ENCODE results near the gene FAM229B.
"Not testable (repeated sequence)": the region's sequence is repeated elsewhere in the genome, so short reads cannot be mapped to it uniquely, and the experiment has no call there.

FAM229B gene

GRCh38 chr6:112049996-112050395 is 37.4 kb upstream of the FAM229B start:
- no peak overlapping the region for H3K4me3 ChIP-seq (ENCODE audit: low read depth, low read length)
- in situ Hi-C loops (cut with HindIII; ENCODE audit: low sequenced_read_pairs): no loop called here
- no peak for DNase-seq (ENCODE audit: low read depth)
- no peak for TF ChIP-seq CTCF (IDR thresholded peaks at IDR 0.05; ENCODE audit: low read depth, low read length, missing control alignments)

- in situ Hi-C loops (cut with HindIII; ENCODE audit: low sequenced_read_pairs): no loop called here
- no peak for TF ChIP-seq CTCF (IDR thresholded peaks at IDR 0.05; ENCODE audit: low read depth, low read length, missing control alignments)
- no peak overlapping the region for H3K4me3 ChIP-seq (ENCODE audit: low read depth, low read length)
- DNase-seq (ENCODE audit: low read depth): no peak
Observed at GRCh38 chr6:112050429-112050828, 37.0 kb upstream of the FAM229B start.

GRCh38 chr6:112051251-112051740 is 36.1 kb upstream of the FAM229B start:
- H3K4me3 ChIP-seq (ENCODE audit: low read depth, low read length); in situ Hi-C loops (cut with HindIII; ENCODE audit: low sequenced_read_pairs); DNase-seq (ENCODE audit: low read depth): not testable (repeated sequence)

- H3K4me3 ChIP-seq (ENCODE audit: low read depth, low read length): no peak within 1 kb of the TSS
- no peak for TF ChIP-seq CTCF (IDR thresholded peaks at IDR 0.05; ENCODE audit: low read depth, low read length, missing control alignments)
- DNase-seq (ENCODE audit: low read depth): no peak
- in situ Hi-C loops (cut with HindIII; ENCODE audit: low sequenced_read_pairs): no loop called here
Observed at GRCh38 chr6:112054001-112054400, 33.4 kb upstream of the FAM229B start, which contains the start of gene CCN6. TSS of gene CCN6 (plus strand) at chr6:112054104. CDS start at chr6:112054358, 254 bp downstream.

GRCh38 chr6:112054555-112055190 is 32.7 kb upstream of the FAM229B start:
- H3K4me3 ChIP-seq (ENCODE audit: low read depth, low read length): no peak overlapping the region
- in situ Hi-C loops (cut with HindIII; ENCODE audit: low sequenced_read_pairs): no loop called here
- no peak for TF ChIP-seq CTCF (IDR thresholded peaks at IDR 0.05; ENCODE audit: low read depth, low read length, missing control alignments)
- DNase-seq (ENCODE audit: low read depth): no peak

- no peak overlapping the region for H3K4me3 ChIP-seq (ENCODE audit: low read depth, low read length)
- no peak for TF ChIP-seq CTCF (IDR thresholded peaks at IDR 0.05; ENCODE audit: low read depth, low read length, missing control alignments)
- in situ Hi-C loops (cut with HindIII; ENCODE audit: low sequenced_read_pairs): no loop called here
- DNase-seq (ENCODE audit: low read depth): no peak
Observed at GRCh38 chr6:112058243-112059032, 29.0 kb upstream of the FAM229B start.

GRCh38 chr6:112061605-112062004 is 25.8 kb upstream of the FAM229B start:
- in situ Hi-C loops (cut with HindIII; ENCODE audit: low sequenced_read_pairs): no loop called here
- no peak overlapping the region for H3K4me3 ChIP-seq (ENCODE audit: low read depth, low read length)
- DNase-seq (ENCODE audit: low read depth): no peak
- no peak for TF ChIP-seq CTCF (IDR thresholded peaks at IDR 0.05; ENCODE audit: low read depth, low read length, missing control alignments)
